Spleen (tissue), 11 donors: ENCODE results near the gene STARD13. TPM values are rescaled to one million over a fixed set of nuclear protein-coding genes. Genes with fewer than 3 reads are reported as not detected.

Experiments used
- DNase-seq: peaks from one replicate; pipeline ENCODE4 v3.0.0-alpha.2; 2020
- H3K27ac ChIP-seq, 8 donors: fragments of 200-600 bp; sonication (generic) in 7 of 8; 1 replicate in 4 of 8; 2 replicates in 4 of 8; pipeline versions ENCODE4 v1.5.0 to v1.8.0; 2016 to 2021; ENCODE audit warnings: inconsistent platforms in 4 of 8, mild to moderate bottlenecking in 4 of 8, moderate library complexity in 1 of 8
- H3K27me3 ChIP-seq, 7 donors: fragments of 200-600 bp; sonication (generic) in 6 of 7; replicated peaks in 1 of 7; 1 replicate in 4 of 7; 2 replicates in 3 of 7; pipeline versions ENCODE4 v1.5.0 to v1.8.0; 2016 to 2021; ENCODE audit warnings: inconsistent platforms in 3 of 7, mild to moderate bottlenecking in 1 of 7
- H3K36me3 ChIP-seq, 6 donors: fragments of 200-600 bp; sonication (generic) in 5 of 6; 1 replicate in 4 of 6; 2 replicates in 2 of 6; pipeline versions ENCODE4 v1.5.0 to v1.8.0; 2016 to 2021; ENCODE audit warnings: inconsistent platforms in 2 of 6
- H3K4me1 ChIP-seq, 6 donors: fragments of 200-600 bp; sonication (generic) in 5 of 6; 1 replicate in 3 of 6; 2 replicates in 3 of 6; pipeline versions ENCODE4 v1.5.0 to v1.8.0; 2016 to 2021; ENCODE audit warnings: inconsistent platforms in 3 of 6
- H3K4me3 ChIP-seq, 8 donors: fragments of 200-600 bp; sonication (generic) in 7 of 8; 1 replicate in 4 of 8; 2 replicates in 4 of 8; pipeline versions ENCODE4 v1.5.0 to v1.8.0; 2016 to 2021; ENCODE audit warnings: inconsistent platforms in 4 of 8, mild to moderate bottlenecking in 4 of 8, moderate library complexity in 2 of 8
- H3K9me3 ChIP-seq, 8 donors: fragments of 200-600 bp; sonication (generic) in 7 of 8; 1 replicate in 4 of 8; 2 replicates in 4 of 8; pipeline versions ENCODE4 v1.5.0 to v1.8.0; 2016 to 2021; ENCODE audit warnings: inconsistent platforms in 4 of 8
- CTCF ChIP-seq, 11 experiments: fragments of 200-600 bp in 7 of 11; fragments of 450-650 bp in 4 of 11; sonication (generic) in 4 of 11; IDR thresholded peaks in 8 of 11; conservative IDR thresholded peaks in 3 of 11; 1 replicate in 7 of 11; 2 replicates in 4 of 11; pipeline versions ENCODE4 v1.4.0 to v1.8.0; 2016 to 2021; ENCODE audit warnings: antibody characterized with exemption in 11 of 11, inconsistent platforms in 4 of 11, mild to moderate bottlenecking in 1 of 11
- POLR2A ChIP-seq, 3 donors: fragments of 450-650 bp; IDR thresholded peaks; one replicate each; pipeline ENCODE4 v1.5.1; 2017; ENCODE audit warnings: antibody characterized with exemption in 3 of 3, mild to moderate bottlenecking in 1 of 3
- POLR2AphosphoS5 ChIP-seq, 3 donors: sonication (generic); formaldehyde crosslinking; IDR thresholded peaks; one replicate each; pipeline ENCODE4 v1.5.1; 2017; ENCODE audit warnings: antibody characterized with exemption in 3 of 3
- WGBS, 5 donors: extraction: QIAGEN DNeasy Blood & Tissue Kit in 3 of 5; methylation state at CpG; one replicate each; pipeline versions ENCODE4 v1.1.5 to v1.1.7; 2013 to 2018; 5-methylcytosine and 5-hydroxymethylcytosine counted together
- intact Hi-C: fragments of 100-400 bp; cut with DNase I; formaldehyde crosslinking; loops from one replicate; pipeline ENCODE4 v1.15.0; 2023; ENCODE audit warnings: low total_unique reads
- polyA plus RNA-seq, 3 donors: library from polyadenylated mRNA; stranded (reverse); fragments of 200-250 nt; gene quantifications; one replicate each; pipeline ENCODE4 v1.2.1, GENCODE V29; 2013
- total RNA-seq, 7 donors: library from RNA; depleted of rRNA in 3 of 7; stranded (reverse); fragments of >200 nt in 3 of 7; fragmentation: NEBNext Ultra II Directional in 4 of 7; extraction: Animal tissue kit (Norgen Biotek cat#: 25700) in 4 of 7; gene quantifications; one replicate each; pipeline versions ENCODE4 v1.1.0 to v1.2.1, GENCODE V29; 2016 to 2021
- donor health status: healthy with polysubstance abuse.
- donor health status: DM: no; HTN: no; CAD: no; lungs with moderate emphysema.
- donor health status: DM: no; HTN: no; CAD: no.
- donor health status: Bipolar disorder and iron deficiency.
- donor health status: healthy.
- donor health status: DM: no; HTN: no; CAD: no.
- donor health status: DM: yes; HTN: yes; CAD: no.

STARD13 gene
- total and polyA plus RNA-seq, 10 donors: 1.4 to 58.1 (median 26.7) TPM

GRCh38 chr13:33328701-33329100, 43.1 kb upstream of the STARD13 start:
- intact Hi-C loops: no loop called here
- Histone ChIP-seq H3K36me3 (no peaks in the 10 kb centered on the region), H3K4me3 (no peak overlapping the region), H3K27me3 (no peaks in the 10 kb centered on the region), H3K4me1 (no peaks in the 10 kb centered on the region), H3K9me3 (no peaks in the 10 kb centered on the region), H3K27ac (no peak overlapping the region)
- TF ChIP-seq POLR2A (IDR thresholded peaks at IDR 0.05): no peak
- TF ChIP-seq CTCF (IDR thresholded peaks at IDR 0.05 in 8 of 11, conservative IDR thresholded peaks at IDR 0.05 in 3 of 11): no peak
- no peak for TF ChIP-seq POLR2AphosphoS5 (IDR thresholded peaks at IDR 0.05)
- no peak for DNase-seq
- WGBS, 5 donors: 91 to 97% (median 93%) methylated on average over 1 of the region's 1 CpG

GRCh38 chr13:33326723-33327122, 41.2 kb upstream of the STARD13 start:
- no peak for DNase-seq
- no peaks in the 10 kb centered on the region for H3K36me3 ChIP-seq
- TF ChIP-seq POLR2A (IDR thresholded peaks at IDR 0.05) (no peak), CTCF (IDR thresholded peaks at IDR 0.05 in 8 of 11, conservative IDR thresholded peaks at IDR 0.05 in 3 of 11) (no peak), POLR2AphosphoS5 (IDR thresholded peaks at IDR 0.05) (no peak)
- H3K9me3 ChIP-seq: no peaks in the 10 kb centered on the region
- H3K4me3 ChIP-seq: no peak overlapping the region
- no peaks in the 10 kb centered on the region for H3K27me3 ChIP-seq
- 92 to 100% (median 97%) methylated on average over 2 of the region's 2 CpGs for WGBS, 5 donors
- no peaks in the 10 kb centered on the region for H3K4me1 ChIP-seq
- intact Hi-C loops: no loop called here
- peak overlapping the region in 1 of 8 donors; percentile 40 for H3K27ac ChIP-seq

GRCh38 chr13:33326246-33326645, 40.7 kb upstream of the STARD13 start:
- intact Hi-C loops: no loop called here
- DNase-seq: no peak
- H3K4me1 ChIP-seq: no peaks in the 10 kb centered on the region
- no peaks in the 10 kb centered on the region for H3K9me3 ChIP-seq
- 55 to 75% (median 62%) methylated on average over 3 of the region's 3 CpGs for WGBS, 5 donors
- no peak overlapping the region for H3K4me3 ChIP-seq
- no peak for TF ChIP-seq POLR2AphosphoS5 (IDR thresholded peaks at IDR 0.05)
- no peak for TF ChIP-seq POLR2A (IDR thresholded peaks at IDR 0.05)
- no peak for TF ChIP-seq CTCF (IDR thresholded peaks at IDR 0.05 in 8 of 11, conservative IDR thresholded peaks at IDR 0.05 in 3 of 11)
- peak overlapping the region in 2 of 8 donors; percentile 30 to 40 for H3K27ac ChIP-seq
- H3K27me3 ChIP-seq: no peaks in the 10 kb centered on the region
- H3K36me3 ChIP-seq: no peaks in the 10 kb centered on the region

- Histone ChIP-seq H3K36me3 (no peaks in the 10 kb centered on the region), H3K9me3 (peaks cover 0 to 1% (median 0%) of the 10 kb centered on the region in 8 donors), H3K4me3 (no peak overlapping the region), H3K27me3 (no peaks in the 10 kb centered on the region), H3K4me1 (no peaks in the 10 kb centered on the region), H3K27ac (no peak overlapping the region)
- intact Hi-C loops: no loop called here
- TF ChIP-seq POLR2A (IDR thresholded peaks at IDR 0.05): no peak
- TF ChIP-seq CTCF (IDR thresholded peaks at IDR 0.05 in 8 of 11, conservative IDR thresholded peaks at IDR 0.05 in 3 of 11): no peak
- no peak for TF ChIP-seq POLR2AphosphoS5 (IDR thresholded peaks at IDR 0.05)
- no peak for DNase-seq
- WGBS, 5 donors: 82 to 91% (median 90%) methylated on average over 7 of the region's 7 CpGs
Measured at GRCh38 chr13:33323801-33324510, 38.4 kb upstream of the STARD13 start.
